ENCODE measurements around the gene CTNNA3.

DNA sequence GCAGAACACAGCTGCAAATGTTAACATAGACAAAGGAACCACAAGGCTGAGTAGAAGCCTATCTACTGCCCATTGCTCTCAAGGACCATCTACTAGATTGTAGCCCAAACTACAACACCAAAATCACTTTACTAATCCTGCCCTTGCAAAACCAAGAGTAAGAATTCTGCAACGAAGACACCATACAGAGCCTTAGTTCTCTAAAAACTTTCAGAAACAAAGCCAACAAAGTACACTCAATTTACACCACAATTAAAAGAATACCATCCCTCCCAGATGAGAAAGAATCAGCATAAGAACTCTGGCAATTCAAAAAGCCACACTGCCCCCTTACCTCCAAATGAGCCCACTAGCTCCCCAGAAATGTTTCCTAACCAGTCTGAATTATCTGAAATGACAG is 294.3 kb downstream of the CTNNA3 start:
- TF ChIP-seq, protein P1, sequence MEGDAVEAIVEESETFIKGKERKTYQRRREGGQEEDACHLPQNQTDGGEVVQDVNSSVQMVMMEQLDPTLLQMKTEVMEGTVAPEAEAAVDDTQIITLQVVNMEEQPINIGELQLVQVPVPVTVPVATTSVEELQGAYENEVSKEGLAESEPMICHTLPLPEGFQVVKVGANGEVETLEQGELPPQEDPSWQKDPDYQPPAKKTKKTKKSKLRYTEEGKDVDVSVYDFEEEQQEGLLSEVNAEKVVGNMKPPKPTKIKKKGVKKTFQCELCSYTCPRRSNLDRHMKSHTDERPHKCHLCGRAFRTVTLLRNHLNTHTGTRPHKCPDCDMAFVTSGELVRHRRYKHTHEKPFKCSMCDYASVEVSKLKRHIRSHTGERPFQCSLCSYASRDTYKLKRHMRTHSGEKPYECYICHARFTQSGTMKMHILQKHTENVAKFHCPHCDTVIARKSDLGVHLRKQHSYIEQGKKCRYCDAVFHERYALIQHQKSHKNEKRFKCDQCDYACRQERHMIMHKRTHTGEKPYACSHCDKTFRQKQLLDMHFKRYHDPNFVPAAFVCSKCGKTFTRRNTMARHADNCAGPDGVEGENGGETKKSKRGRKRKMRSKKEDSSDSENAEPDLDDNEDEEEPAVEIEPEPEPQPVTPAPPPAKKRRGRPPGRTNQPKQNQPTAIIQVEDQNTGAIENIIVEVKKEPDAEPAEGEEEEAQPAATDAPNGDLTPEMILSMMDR (IDR thresholded peaks at IDR 0.05 in 4 of 5, conservative IDR thresholded peaks at IDR 0.05 in 1 of 5): no peak
- TF ChIP-seq POLR2A (IDR thresholded peaks at IDR 0.05): no peak
